ENCODE measurements around the gene KCTD1. TPM values are rescaled to one million over a fixed set of nuclear protein-coding genes. Genes with fewer than 3 reads are reported as not detected.

KCTD1 gene
- total and polyA plus RNA-seq, 2 of the 4 experiments (the other 2 are of a cell fraction), result 5.0 to 5.8 TPM

- no peak overlapping the region for H2AFZ ChIP-seq (replicated peaks; ENCODE audit: low read length, poor library complexity)
- H3K4me2 ChIP-seq (ENCODE audit: low read depth, low read length), result no peak overlapping the region
- H3K27ac ChIP-seq (ENCODE audit: insufficient read depth, low read length), result no peak overlapping the region
- TF ChIP-seq RCOR1 (IDR thresholded peaks at IDR 0.05; ENCODE audit: insufficient replicate concordance, low read length), result no peak
- no peak overlapping the region for H4K5ac ChIP-seq (ENCODE audit: low read depth, low read length)
- ChIA-PET CTCF (interaction anchor here (0.7 kb wide), 1 partner anchor 1734 kb away, joined by 4 read pairs; no protein-coding TSS in a partner anchor), POLR2A (ENCODE audit: unreplicated experiment) (no interaction called here)
- no peak overlapping the region for H2BK5ac ChIP-seq (ENCODE audit: low read depth, low read length, poor library complexity, severe bottlenecking)
- dilution Hi-C loops (cut with HindIII; ENCODE audit: low sequenced_read_pairs, unreplicated experiment) (no loop called here), in situ Hi-C loops (cut with MboI; ENCODE audit: low sequenced_read_pairs) (no loop called here), intact Hi-C loops (cut with micrococcal nuclease) (no loop called here)
- WGBS, 2 experiments (ENCODE audit: extremely low coverage in 2 of 2, insufficient read length in 1 of 2), result no CpG with 5 or more reads among the region's 2 CpGs
- H3K23ac ChIP-seq (ENCODE audit: low read depth, low read length), result no peak overlapping the region
- no peak overlapping the region for H2AK5ac ChIP-seq (ENCODE audit: low read depth, low read length)
- 0 out of 4 replicates have a peak, but pooled peaks cover 0 to 5% of the 10 kb centered on the region in 2 experiments for H3K79me1 ChIP-seq (ENCODE audit: low read depth in 1 of 2, low read length in 2 of 2)
- no peaks in the 10 kb centered on the region for H4K20me1 ChIP-seq (ENCODE audit: insufficient read depth, low read length)
- no peak overlapping the region for H3K14ac ChIP-seq (replicated peaks; ENCODE audit: low read depth, low read length)
- DNase-seq (no peak), ATAC-seq (ENCODE audit: low read depth) (no peak)
- peaks cover 8% of the 10 kb centered on the region; the same call in 1 of the 2 replicates for H3K4me1 ChIP-seq (ENCODE audit: control insufficient read depth, insufficient read depth, low read length)
- H3K27me3 ChIP-seq (ENCODE audit: control insufficient read depth, insufficient read depth, low read length), result no peaks in the 10 kb centered on the region
- no peak overlapping the region for H2BK120ac ChIP-seq (ENCODE audit: low read depth, low read length)
- H3K18ac ChIP-seq (ENCODE audit: low read depth, low read length), result no peak overlapping the region
- no TSS peak for BruUV-seq (replicated peaks)
- H3K36me3 ChIP-seq (ENCODE audit: control insufficient read depth, insufficient read depth, low read length), result no peaks in the 10 kb centered on the region
- H3K9me3 ChIP-seq (ENCODE audit: control insufficient read depth, insufficient read depth, low read length), result no peaks in the 10 kb centered on the region
- H3K4ac ChIP-seq (ENCODE audit: low read depth, low read length), result no peak overlapping the region
- H2BK15ac ChIP-seq (ENCODE audit: low read depth, low read length), result no peak overlapping the region
- no peak overlapping the region for H4K91ac ChIP-seq (ENCODE audit: insufficient read depth, low read depth, low read length)
- no peak overlapping the region for H2AK9ac ChIP-seq (replicated peaks; ENCODE audit: low read depth, low read length, poor library complexity)
- H2BK20ac ChIP-seq (ENCODE audit: low read depth, low read length), result no peak overlapping the region
- no peak overlapping the region for H3K9ac ChIP-seq (ENCODE audit: low read depth, low read length)
- H3K56ac ChIP-seq (ENCODE audit: extremely low read depth, insufficient read depth, low read length), result no peak overlapping the region
- H3K9me1 ChIP-seq (ENCODE audit: insufficient read depth, low read length), result no peaks in the 10 kb centered on the region
- no peak overlapping the region for H4K8ac ChIP-seq (ENCODE audit: low read depth in 2 of 2, low read length in 2 of 2)
- no peak overlapping the region for H3K4me3 ChIP-seq (ENCODE audit: insufficient read depth, low read depth, low read length)
Measured at GRCh38 chr18:26526966-26527234, 21.5 kb downstream of the KCTD1 start.
